ENCODE data around the gene ZNF219. TPM values are rescaled to one million over a fixed set of nuclear protein-coding genes. Genes with fewer than 3 reads are reported as not detected.

Gene ZNF219
- polyA plus RNA-seq, 10 donors = 12.9 to 18.7 (median 16.2) TPM

GRCh38 chr14:21069388-21070082 lies 28.9 kb downstream of the ZNF219 start:
- DNase-seq = peak; percentile 47 to 94 (median 86)

- peak; percentile 72 to 85 (median 76) for DNase-seq
Observed at GRCh38 chr14:21068521-21069387, 29.7 kb downstream of the ZNF219 start.

GRCh38 chr14:21066882-21067502 lies 31.5 kb downstream of the ZNF219 start:
- no peak for DNase-seq

- peak; percentile 44 to 79 (median 60) for DNase-seq
Observed at GRCh38 chr14:21063479-21063878, 35.0 kb downstream of the ZNF219 start.

GRCh38 chr14:21061347-21061668 lies 37.1 kb downstream of the ZNF219 start:
- no peak for DNase-seq

GRCh38 chr14:21060614-21061346 lies 37.7 kb downstream of the ZNF219 start:
- DNase-seq = no peak

- DNase-seq = no peak
Observed at GRCh38 chr14:21059842-21060613, 38.4 kb downstream of the ZNF219 start.

- DNase-seq = no peak
Observed at GRCh38 chr14:21058903-21059302, 39.6 kb downstream of the ZNF219 start.

- no peak for DNase-seq
Observed at GRCh38 chr14:21057803-21058675, 40.4 kb downstream of the ZNF219 start, which contains the start of gene RNASE8. Gene RNASE8 (plus strand): TSS chr14:21057822. CDS start chr14:21057893, 71 bp downstream.

GRCh38 chr14:21056520-21057163 lies 41.8 kb downstream of the ZNF219 start:
- no peak for DNase-seq

GRCh38 chr14:21055432-21056117 lies 42.9 kb downstream of the ZNF219 start:
- no peak for DNase-seq

GRCh38 chr14:21054768-21055145 lies 43.7 kb downstream of the ZNF219 start:
- DNase-seq = no peak

- no peak for DNase-seq
Observed at GRCh38 chr14:21054123-21054767, 44.2 kb downstream of the ZNF219 start.

- DNase-seq = no peak
Observed at GRCh38 chr14:21053184-21054122, 45.0 kb downstream of the ZNF219 start.

GRCh38 chr14:21050597-21050996 lies 47.9 kb downstream of the ZNF219 start:
- DNase-seq = no peak

GRCh38 chr14:21049271-21049673 lies 49.2 kb downstream of the ZNF219 start:
- no peak for DNase-seq

GRCh38 chr14:21048638-21049037 lies 49.8 kb downstream of the ZNF219 start:
- DNase-seq = no peak

All from muscle of back (tissue), 11 donors.